H1 (cell line): Measurements from ENCODE around the gene NOL9. TPM values are rescaled to one million over a fixed set of nuclear protein-coding genes. Genes with fewer than 3 reads are reported as not detected.

Experiments
- CTCF ChIA-PET: fragments of 300-600 bp; sonication (Branson Sonifier 250); formaldehyde crosslinking; loops from one replicate; lab custom pipeline; 2021; ENCODE audit not compliant: partially characterized antibody; lab: Charles Lee
- POLR2A ChIA-PET: fragments of 300-600 bp; sonication (Branson Sonifier 250); formaldehyde crosslinking; loops from one replicate; lab custom pipeline; 2021; ENCODE audit warnings: inconsistent platforms; ENCODE audit not compliant: partially characterized antibody; lab: Charles Lee
- DNase-seq, 2 experiments: peaks; one replicate each; pipeline versions ENCODE4 v3.0.0 to v3.0.0-alpha.2; 2010 to 2022; ENCODE audit warnings: low spot score in 2 of 2, low read depth in 1 of 2, mixed read lengths in 1 of 2
- FAIRE-seq: peaks from 2 replicates; lab custom pipeline; 2011; peaks lifted over from hg19 to GRCh38; lab: Jason Lieb, UNC
- H2AFZ ChIP-seq: 2 replicates; pipeline ENCODE4 v1.8.1; 2012; ENCODE audit warnings: low read length, inconsistent platforms
- H2AK5ac ChIP-seq: 2 replicates; pipeline ENCODE4 v1.6.1; 2013; ENCODE audit warnings: low read depth, low read length
- H2BK120ac ChIP-seq: replicated peaks from 2 replicates; pipeline ENCODE3; 2013; ENCODE audit warnings: low read depth, low read length, inconsistent platforms
- H2BK12ac ChIP-seq: 2 replicates; pipeline ENCODE4 v1.6.1; 2013; ENCODE audit warnings: low read depth, low read length
- H2BK15ac ChIP-seq: 2 replicates; pipeline ENCODE4 v1.6.1; 2013; ENCODE audit warnings: low read length
- H2BK20ac ChIP-seq: 2 replicates; pipeline ENCODE4 v1.6.1; 2013; ENCODE audit warnings: low read length
- H2BK5ac ChIP-seq: 2 replicates; pipeline ENCODE4 v1.6.1; 2013; ENCODE audit warnings: low read depth, low read length
- H3K14ac ChIP-seq: 2 replicates; pipeline ENCODE4 v1.6.1; 2013; ENCODE audit warnings: inconsistent platforms; ENCODE audit not compliant: insufficient read length
- H3K18ac ChIP-seq: 2 replicates; pipeline ENCODE4 v1.6.1; 2013; ENCODE audit warnings: low read length; ENCODE audit errors: extremely low read depth
- H3K23ac ChIP-seq: 2 replicates; pipeline ENCODE4 v1.6.1; 2013; ENCODE audit warnings: inconsistent platforms; ENCODE audit not compliant: insufficient read length
- H3K23me2 ChIP-seq: 2 replicates; pipeline ENCODE4 v1.6.1; 2013; ENCODE audit warnings: low read depth, low read length
- H3K27ac ChIP-seq: 2 replicates; pipeline ENCODE4 v1.6.1; 2011; ENCODE audit warnings: low read depth, low read length, inconsistent platforms
- H3K27me3 ChIP-seq, 4 experiments: replicated peaks in 1 of 4; 1 replicate in 1 of 4; 2 replicates in 3 of 4; pipeline versions ENCODE4 v1.6.1 to v1.8.1; 2011 to 2013; ENCODE audit warnings: low read length in 3 of 4, mild to moderate bottlenecking in 3 of 4, inconsistent platforms in 2 of 4, mixed read lengths in 2 of 4, moderate library complexity in 1 of 4; ENCODE audit not compliant: control insufficient read depth in 3 of 4, insufficient read depth in 3 of 4; ENCODE audit errors: extremely low read depth in 1 of 4
- H3K36me3 ChIP-seq, 4 experiments: 2 replicates each; pipeline versions ENCODE4 v1.6.1 to v1.8.1; 2011 to 2013; ENCODE audit warnings: mild to moderate bottlenecking in 4 of 4, low read length in 3 of 4, moderate library complexity in 2 of 4, control low read depth in 1 of 4, inconsistent platforms in 1 of 4; ENCODE audit not compliant: insufficient read depth in 4 of 4, control insufficient read depth in 2 of 4
- H3K4ac ChIP-seq: replicated peaks from 2 replicates; pipeline ENCODE3; 2013; ENCODE audit warnings: low read length, low read depth, mixed read lengths, inconsistent platforms; ENCODE audit not compliant: insufficient read length
- H3K4me1 ChIP-seq, 4 experiments: replicated peaks in 1 of 4; 1 replicate in 1 of 4; 2 replicates in 3 of 4; pipeline versions ENCODE4 v1.6.1 to v1.8.1; 2011 to 2013; ENCODE audit warnings: low read length in 3 of 4, inconsistent platforms in 2 of 4, mixed read lengths in 1 of 4; ENCODE audit not compliant: insufficient read depth in 4 of 4, control insufficient read depth in 3 of 4
- H3K4me2 ChIP-seq, 2 experiments: 2 replicates each; pipeline versions ENCODE4 v1.6.1 to v1.8.1; 2011 to 2013; ENCODE audit warnings: low read depth in 2 of 2, low read length in 2 of 2, control low read depth in 1 of 2, inconsistent platforms in 1 of 2, mild to moderate bottlenecking in 1 of 2; ENCODE audit not compliant: insufficient read depth in 1 of 2
- H3K4me3 ChIP-seq, 4 experiments: fragments of 200-600, 300-600 bp in 1 of 4; sonication (generic), shearing (Covaris generic), sonication (Bioruptor Twin) in 1 of 4; 2 replicates each; pipeline versions ENCODE4 v1.5.1 to v1.8.1; 2011 to 2016; ENCODE audit warnings: low read length in 4 of 4, low read depth in 3 of 4, control low read depth in 2 of 4, inconsistent platforms in 2 of 4, mild to moderate bottlenecking in 2 of 4, mixed read lengths in 1 of 4, moderate library complexity in 1 of 4; ENCODE audit not compliant: insufficient read depth in 2 of 4; ENCODE audit errors: extremely low read depth in 1 of 4
- H3K56ac ChIP-seq: replicated peaks from 2 replicates; pipeline ENCODE3; 2013; ENCODE audit warnings: low read depth, mild to moderate bottlenecking, mixed read lengths, low read length, inconsistent platforms; ENCODE audit not compliant: insufficient read length
- H3K79me1 ChIP-seq: 2 replicates; pipeline ENCODE4 v1.6.1; 2013; ENCODE audit warnings: low read depth, low read length, control low read depth
- H3K79me2 ChIP-seq, 2 experiments: 2 replicates each; pipeline versions ENCODE4 v1.6.1 to v1.8.1; 2012 to 2013; ENCODE audit warnings: low read length in 2 of 2, mild to moderate bottlenecking in 2 of 2, inconsistent platforms in 1 of 2; ENCODE audit not compliant: insufficient read depth in 2 of 2, control insufficient read depth in 1 of 2
- H3K9ac ChIP-seq, 4 experiments: replicated peaks in 1 of 4; 1 replicate in 1 of 4; 2 replicates in 3 of 4; pipeline versions ENCODE4 v1.6.1 to v1.8.1; 2011 to 2013; ENCODE audit warnings: low read depth in 3 of 4, low read length in 3 of 4, control low read depth in 2 of 4, mild to moderate bottlenecking in 2 of 4, moderate library complexity in 2 of 4, inconsistent platforms in 1 of 4; ENCODE audit errors: extremely low read depth in 1 of 4
- H3K9me3 ChIP-seq, 2 experiments: 2 replicates each; pipeline versions ENCODE4 v1.6.1 to v1.8.1; 2012 to 2013; ENCODE audit warnings: mild to moderate bottlenecking in 2 of 2, moderate library complexity in 2 of 2, control low read depth in 1 of 2, inconsistent platforms in 1 of 2, low read depth in 1 of 2, low read length in 1 of 2, mixed read lengths in 1 of 2; ENCODE audit not compliant: insufficient read depth in 2 of 2
- H4K20me1 ChIP-seq, 2 experiments: replicated peaks in 1 of 2; 2 replicates each; pipeline versions ENCODE3 to v1.8.1; 2011 to 2013; ENCODE audit warnings: inconsistent platforms in 2 of 2, low read length in 2 of 2, mild to moderate bottlenecking in 1 of 2; ENCODE audit not compliant: insufficient read depth in 2 of 2, control insufficient read depth in 1 of 2
- H4K5ac ChIP-seq: 2 replicates; pipeline ENCODE4 v1.6.1; 2013; ENCODE audit warnings: low read length, low read depth, mixed read lengths, inconsistent platforms; ENCODE audit not compliant: insufficient read length
- H4K8ac ChIP-seq: 2 replicates; pipeline ENCODE4 v1.8.0; 2013; ENCODE audit warnings: mild to moderate bottlenecking, moderate library complexity, low read length, inconsistent platforms; ENCODE audit not compliant: insufficient read depth; ENCODE audit errors: extremely low read depth
- H4K91ac ChIP-seq: replicated peaks from 2 replicates; pipeline ENCODE3; 2013; ENCODE audit warnings: low read length, mixed read lengths, inconsistent platforms; ENCODE audit not compliant: insufficient read length
- CEBPB ChIP-seq: IDR thresholded peaks from 2 replicates; pipeline ENCODE4 v1.6.1; 2012; ENCODE audit warnings: low read depth, low read length
- SRF ChIP-seq: IDR thresholded peaks from 2 replicates; pipeline ENCODE4 v1.6.1; 2011; ENCODE audit warnings: mild to moderate bottlenecking, low read depth, low read length, moderate library complexity
- WGBS, 2 experiments: shearing (Covaris generic) in 1 of 2; methylation state at CpG; one replicate each; pipeline versions ENCODE4 v1.1.6 to v1.1.7; 2013 to 2015; ENCODE audit warnings: low lambda C conversion rate in 2 of 2, mixed read lengths in 2 of 2, inconsistent platforms in 1 of 2, low coverage in 1 of 2, missing lambda C conversion rate in 1 of 2; ENCODE audit not compliant: insufficient replicate concordance in 2 of 2, insufficient coverage in 1 of 2, insufficient read length in 1 of 2; ENCODE audit errors: extremely low coverage in 1 of 2, missing lambda C conversion rate in 1 of 2; 5-methylcytosine and 5-hydroxymethylcytosine counted together
- polyA plus RNA-seq, 7 experiments: library from polyadenylated mRNA; depleted of rRNA in 3 of 7; stranded (reverse) in 5 of 7; unstranded in 2 of 7; fragments of >200 nt in 5 of 7; fragments of 200-250 nt in 2 of 7; gene quantifications; 1 replicate in 5 of 7; 2 replicates in 1 of 7; 4 replicates in 1 of 7; pipeline versions ENCODE4 v1.2.1 to v1.2.3, GENCODE V29; 2011 to 2013; ENCODE audit warnings: missing spikeins in 2 of 7, mixed read lengths in 2 of 7
- total RNA-seq: library from RNA; stranded (reverse); fragmentation: NEBNext Ultra II Directional; extraction: Animal tissue kit (Norgen Biotek cat#: 25700); gene quantifications from 2 replicates; pipeline ENCODE4 v1.2.1, GENCODE V29; 2021

The NOL9 gene
- total and polyA plus RNA-seq, 2 of the 8 experiments (the other 6 are each of a cell fraction or from before 2014, with no cell fraction given), result 17.1 to 38.1 TPM

- Histone ChIP-seq H2BK12ac (no peak overlapping the region), H3K4ac (no peak overlapping the region), H3K27me3 (peaks cover 0 to 2% (median 0%) of the 10 kb centered on the region in 4 experiments; a peak in 3 of 7 replicates), H2BK15ac (peak overlapping the region; percentile 72; the same call in 1 of the 2 replicates), H3K9me3 (no peaks in the 10 kb centered on the region), H2BK120ac (no peak overlapping the region), H3K56ac (no peak overlapping the region), H3K4me2 (no peak overlapping the region; a peak in 1 of 4 replicates), H3K14ac (no peak overlapping the region), H3K27ac (no peak overlapping the region), H3K4me3 (no peak overlapping the region), H4K8ac (no peak overlapping the region), H3K23me2 (peaks cover 13% of the 10 kb centered on the region; the same call in 1 of the 2 replicates), H4K91ac (no peak overlapping the region), H2AFZ (no peak overlapping the region), H4K20me1 (peaks cover 2 to 3% of the 10 kb centered on the region in 2 experiments), H3K18ac (no peak overlapping the region), H3K36me3 (no peaks in the 10 kb centered on the region), H3K9ac (no peak overlapping the region), H3K4me1 (peaks cover 0 to 25% (median 16%) of the 10 kb centered on the region in 4 experiments; a peak in 6 of 7 replicates), H3K23ac (no peak overlapping the region), H3K79me2 (no peaks in the 10 kb centered on the region), H3K79me1 (peaks cover 2% of the 10 kb centered on the region; the same call in 1 of the 2 replicates), H2BK5ac (no peak overlapping the region), H2AK5ac (no peak overlapping the region; the same call in 1 of the 2 replicates), H2BK20ac (no peak overlapping the region), H4K5ac (no peak overlapping the region)
- DNase-seq (no peak), FAIRE-seq (no peak)
- 84% methylated on average over 9 of the region's 9 CpGs; no CpG with 5 or more reads in 1 of the 2 experiments for WGBS, 2 experiments
- TF ChIP-seq CEBPB (no peak), SRF (no peak)
- ChIA-PET POLR2A (interaction anchor here (1.1 to 1.3 kb wide), 3 partner anchors 23 to 243 kb away, joined by 3 read pairs; no protein-coding TSS in a partner anchor), CTCF (interaction anchor here (0.6 to 12.0 kb wide), 15 partner anchors 9 to 242 kb away, joined by 3 to 168 read pairs (median 10); no protein-coding TSS in a partner anchor)
Observed at GRCh38 chr1:6489383-6489765, 64.9 kb downstream of the NOL9 start.
